Mesenchymal stem cell (in vitro differentiated cells and primary cell): ENCODE measurements around the gene ADAM10.

ENCODE experiments used
- DNase-seq: peaks from one replicate; pipeline ENCODE4 v3.0.0-alpha.2; 2013
- H2AFZ ChIP-seq: one replicate; pipeline ENCODE4 v1.6.1; 2013; ENCODE audit warnings: low read depth, mild to moderate bottlenecking, control low read depth, inconsistent platforms, low read length, moderate library complexity
- H2AK5ac ChIP-seq: 2 replicates; pipeline ENCODE4 v1.6.1; 2013; ENCODE audit warnings: low read length, moderate library complexity, mild to moderate bottlenecking, inconsistent platforms; ENCODE audit not compliant: severe bottlenecking
- H2BK120ac ChIP-seq: one replicate; pipeline ENCODE4 v1.6.1; 2013; ENCODE audit warnings: low read depth, mild to moderate bottlenecking, inconsistent platforms, low read length, moderate library complexity
- H2BK12ac ChIP-seq, 2 experiments: one replicate each; pipeline ENCODE4 v1.6.1; 2013; ENCODE audit warnings: inconsistent platforms in 2 of 2, low read length in 2 of 2, mild to moderate bottlenecking in 2 of 2, moderate library complexity in 2 of 2, control low read depth in 1 of 2
- H2BK15ac ChIP-seq: one replicate; pipeline ENCODE4 v1.6.1; 2013; ENCODE audit warnings: mild to moderate bottlenecking, low read depth, inconsistent platforms; ENCODE audit not compliant: poor library complexity, severe bottlenecking
- H2BK5ac ChIP-seq: 2 replicates; pipeline ENCODE4 v1.6.1; 2013; ENCODE audit warnings: low read depth, mild to moderate bottlenecking, low read length, control low read depth, inconsistent platforms; ENCODE audit not compliant: poor library complexity, severe bottlenecking
- H3K14ac ChIP-seq, 2 experiments: one replicate each; pipeline ENCODE4 v1.6.1; 2013; ENCODE audit warnings: inconsistent platforms in 2 of 2, low read length in 2 of 2, control low read depth in 1 of 2, mild to moderate bottlenecking in 1 of 2, moderate library complexity in 1 of 2
- H3K18ac ChIP-seq, 2 experiments: one replicate each; pipeline ENCODE4 v1.6.1; 2013; ENCODE audit warnings: inconsistent platforms in 2 of 2, low read length in 2 of 2, control low read depth in 1 of 2, low read depth in 1 of 2, mild to moderate bottlenecking in 1 of 2
- H3K23ac ChIP-seq, 2 experiments: one replicate each; pipeline ENCODE4 v1.6.1; 2013; ENCODE audit warnings: inconsistent platforms in 2 of 2, low read length in 2 of 2, mild to moderate bottlenecking in 2 of 2, moderate library complexity in 2 of 2, control low read depth in 1 of 2
- H3K27ac ChIP-seq: 2 replicates; pipeline ENCODE4 v1.5.1; 2013; ENCODE audit warnings: mild to moderate bottlenecking, moderate library complexity, low read length, control low read depth, inconsistent platforms; ENCODE audit not compliant: poor library complexity, severe bottlenecking
- H3K27me3 ChIP-seq, 2 experiments: 2 replicates each; pipeline versions ENCODE4 v1.6.1 to v1.7.0; 2013; ENCODE audit warnings: low read length in 2 of 2, mild to moderate bottlenecking in 2 of 2, moderate library complexity in 2 of 2, control low read depth in 1 of 2, inconsistent platforms in 1 of 2; ENCODE audit not compliant: control insufficient read depth in 1 of 2, insufficient read depth in 1 of 2
- H3K36me3 ChIP-seq, 2 experiments: 2 replicates each; pipeline versions ENCODE4 v1.6.1 to v1.7.0; 2013; ENCODE audit warnings: low read length in 2 of 2, control low read depth in 1 of 2, inconsistent platforms in 1 of 2, low read depth in 1 of 2, mild to moderate bottlenecking in 1 of 2; ENCODE audit not compliant: insufficient read depth in 2 of 2, control insufficient read depth in 1 of 2
- H3K4ac ChIP-seq, 2 experiments: one replicate each; pipeline ENCODE4 v1.6.1; 2013; ENCODE audit warnings: inconsistent platforms in 2 of 2, low read length in 2 of 2, mild to moderate bottlenecking in 2 of 2, moderate library complexity in 2 of 2, control low read depth in 1 of 2, low read depth in 1 of 2
- H3K4me1 ChIP-seq: 2 replicates; pipeline ENCODE4 v1.6.1; 2013; ENCODE audit warnings: low read depth, low read length, control low read depth; ENCODE audit not compliant: control insufficient read depth, insufficient read depth
- H3K4me2 ChIP-seq: 2 replicates; pipeline ENCODE4 v1.6.1; 2013; ENCODE audit warnings: low read length, mild to moderate bottlenecking, inconsistent platforms; ENCODE audit not compliant: poor library complexity, severe bottlenecking
- H3K4me3 ChIP-seq, 2 experiments: 2 replicates each; pipeline versions ENCODE4 v1.5.1 to v1.7.0; 2013; ENCODE audit warnings: low read length in 2 of 2, mild to moderate bottlenecking in 2 of 2, control low read depth in 1 of 2, low read depth in 1 of 2; ENCODE audit not compliant: insufficient read depth in 1 of 2
- H3K79me1 ChIP-seq: replicated peaks from 2 replicates; pipeline ENCODE4 v1.6.1; 2013; ENCODE audit warnings: mild to moderate bottlenecking, control low read depth, low read length, inconsistent platforms; ENCODE audit not compliant: poor library complexity, severe bottlenecking
- H3K9ac ChIP-seq: 2 replicates; pipeline ENCODE4 v1.7.0; 2013; ENCODE audit warnings: mild to moderate bottlenecking, low read length, moderate library complexity
- H3K9me3 ChIP-seq: 2 replicates; pipeline ENCODE4 v1.7.0; 2013; ENCODE audit warnings: mild to moderate bottlenecking, low read length; ENCODE audit not compliant: control insufficient read depth
- H4K8ac ChIP-seq: one replicate; pipeline ENCODE4 v1.6.1; 2013; ENCODE audit warnings: inconsistent platforms, mild to moderate bottlenecking, low read length, moderate library complexity
- H4K91ac ChIP-seq: one replicate; pipeline ENCODE4 v1.6.1; 2013; ENCODE audit warnings: mild to moderate bottlenecking, low read length, inconsistent platforms
- WGBS: methylation state at CpG from one replicate; pipeline ENCODE4 v1.1.7; 2013; ENCODE audit warnings: mixed read lengths; 5-methylcytosine and 5-hydroxymethylcytosine counted together

The ADAM10 gene

DNA sequence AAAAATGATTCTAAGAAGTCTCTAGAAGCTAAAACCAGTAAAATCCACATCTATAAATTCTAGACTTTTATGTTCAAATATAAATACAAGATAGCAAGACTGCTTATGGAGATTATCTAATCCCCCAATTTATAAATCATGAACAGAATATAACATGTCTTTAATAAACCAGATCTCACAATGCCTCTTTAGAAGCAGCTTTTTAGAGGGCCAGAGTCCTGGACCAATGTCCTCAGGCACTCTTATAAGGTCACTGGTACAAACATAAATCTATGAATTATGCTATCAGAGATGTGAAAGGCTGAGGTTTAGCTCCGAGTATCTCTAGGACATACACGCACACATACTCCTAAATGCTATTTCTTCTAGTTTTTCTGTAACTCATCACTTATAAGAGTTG, 78.3 kb downstream of the ADAM10 start:
- Histone ChIP-seq H2BK120ac (no peak overlapping the region), H3K18ac (no peak overlapping the region), H4K8ac (no peak overlapping the region), H3K4me3 (no peak overlapping the region), H4K91ac (no peak overlapping the region), H2BK15ac (no peak overlapping the region), H3K27me3 (no peaks in the 10 kb centered on the region), H3K79me1 (peaks cover 17% of the 10 kb centered on the region), H3K23ac (no peak overlapping the region), H3K36me3 (peaks cover 0 to 23% of the 10 kb centered on the region in 2 experiments), H2AK5ac (no peak overlapping the region), H2BK12ac (no peak overlapping the region), H2BK5ac (no peak overlapping the region), H3K14ac (no peak overlapping the region), H3K27ac (no peak overlapping the region), H3K4me2 (no peak overlapping the region), H3K4me1 (no peaks in the 10 kb centered on the region), H3K4ac (no peak overlapping the region), H3K9ac (no peak overlapping the region), H2AFZ (no peak overlapping the region), H3K9me3 (no peaks in the 10 kb centered on the region)
- 73% methylated on average over 2 of the region's 2 CpGs for WGBS
- no peak for DNase-seq

- Histone ChIP-seq H3K4ac (no peak overlapping the region), H3K18ac (no peak overlapping the region), H3K23ac (no peak overlapping the region), H3K9me3 (no peaks in the 10 kb centered on the region), H3K27me3 (no peaks in the 10 kb centered on the region), H3K4me2 (no peak overlapping the region), H4K8ac (no peak overlapping the region), H4K91ac (no peak overlapping the region), H3K36me3 (peaks cover 0 to 22% of the 10 kb centered on the region in 2 experiments), H3K14ac (no peak overlapping the region), H3K79me1 (peaks cover 22% of the 10 kb centered on the region), H3K9ac (no peak overlapping the region), H2AFZ (no peak overlapping the region), H2BK12ac (no peak overlapping the region), H2AK5ac (no peak overlapping the region), H3K27ac (no peak overlapping the region), H3K4me1 (no peaks in the 10 kb centered on the region), H2BK5ac (no peak overlapping the region), H3K4me3 (no peak overlapping the region), H2BK120ac (no peak overlapping the region), H2BK15ac (no peak overlapping the region)
- WGBS: 9% methylated on average over 1 of the region's 1 CpG
- peak; percentile 42 for DNase-seq
Observed at GRCh38 chr15:58669108-58669507, 80.4 kb downstream of the ADAM10 start.

- DNase-seq: peak; percentile 64
- H3K36me3 ChIP-seq: peaks cover 6 to 38% of the 10 kb centered on the region in 2 experiments
- no peaks in the 10 kb centered on the region for H3K4me1 ChIP-seq
- peaks cover 21% of the 10 kb centered on the region for H3K79me1 ChIP-seq
- no peak overlapping the region for H2BK120ac ChIP-seq
- H2AK5ac ChIP-seq: no peak overlapping the region
- H3K27me3 ChIP-seq: no peaks in the 10 kb centered on the region
- H2AFZ ChIP-seq: no peak overlapping the region
- no peak overlapping the region for H2BK5ac ChIP-seq
- no peak overlapping the region for H4K91ac ChIP-seq
- no peak overlapping the region for H3K27ac ChIP-seq
- no peaks in the 10 kb centered on the region for H3K9me3 ChIP-seq
- no peak overlapping the region for H3K14ac ChIP-seq
- H3K9ac ChIP-seq: no peak overlapping the region
- H2BK12ac ChIP-seq: no peak overlapping the region
- no peak overlapping the region for H2BK15ac ChIP-seq
- 0% methylated on average over 1 of the region's 1 CpG for WGBS
- no peak overlapping the region for H3K18ac ChIP-seq
- H4K8ac ChIP-seq: no peak overlapping the region
- H3K23ac ChIP-seq: no peak overlapping the region
- H3K4me2 ChIP-seq: no peak overlapping the region
- no peak overlapping the region for H3K4ac ChIP-seq
- no peak overlapping the region for H3K4me3 ChIP-seq
Observed at GRCh38 chr15:58666957-58667356, 82.5 kb downstream of the ADAM10 start.

GRCh38 chr15:58665672-58666071, 83.8 kb downstream of the ADAM10 start:
- Histone ChIP-seq H3K9ac (no peak overlapping the region), H2BK12ac (no peak overlapping the region), H4K91ac (no peak overlapping the region), H3K18ac (no peak overlapping the region), H3K4me2 (no peak overlapping the region), H3K27ac (no peak overlapping the region), H2BK15ac (no peak overlapping the region), H3K4ac (no peak overlapping the region), H3K36me3 (peaks cover 6 to 51% of the 10 kb centered on the region in 2 experiments), H3K27me3 (no peaks in the 10 kb centered on the region), H2BK5ac (no peak overlapping the region), H3K79me1 (peaks cover 19% of the 10 kb centered on the region), H4K8ac (no peak overlapping the region), H3K4me3 (no peak overlapping the region), H3K9me3 (no peaks in the 10 kb centered on the region), H3K23ac (no peak overlapping the region), H2AFZ (no peak overlapping the region), H2BK120ac (no peak overlapping the region), H3K4me1 (no peaks in the 10 kb centered on the region), H2AK5ac (no peak overlapping the region), H3K14ac (no peak overlapping the region)
- DNase-seq: no peak
- 97% methylated on average over 2 of the region's 2 CpGs for WGBS
